Mesenteric fat pad (tissue), 1 donor: ENCODE data around the gene HECTD4. TPM values are rescaled to one million over a fixed set of nuclear protein-coding genes. Genes with fewer than 3 reads are reported as not detected.

Source experiments
- DNase-seq: peaks from one replicate; pipeline ENCODE4 v3.0.0-alpha.2; 2020; ENCODE audit warnings: low spot score
- total RNA-seq: library from RNA; stranded (reverse); fragmentation: NEBNext Ultra II Directional; extraction: Animal tissue kit (Norgen Biotek cat#: 25700); gene quantifications from one replicate; pipeline ENCODE4 v1.2.1, GENCODE V29; 2021
- donor health status: DM: yes; HTN: yes; CAD: no.

The HECTD4 gene
- total RNA-seq, 1 donor from 2014 or later: 37.0 TPM

- no peak for DNase-seq
Observed at GRCh38 chr12:112216223-112216622, 166.0 kb downstream of the HECTD4 start.

DNA sequence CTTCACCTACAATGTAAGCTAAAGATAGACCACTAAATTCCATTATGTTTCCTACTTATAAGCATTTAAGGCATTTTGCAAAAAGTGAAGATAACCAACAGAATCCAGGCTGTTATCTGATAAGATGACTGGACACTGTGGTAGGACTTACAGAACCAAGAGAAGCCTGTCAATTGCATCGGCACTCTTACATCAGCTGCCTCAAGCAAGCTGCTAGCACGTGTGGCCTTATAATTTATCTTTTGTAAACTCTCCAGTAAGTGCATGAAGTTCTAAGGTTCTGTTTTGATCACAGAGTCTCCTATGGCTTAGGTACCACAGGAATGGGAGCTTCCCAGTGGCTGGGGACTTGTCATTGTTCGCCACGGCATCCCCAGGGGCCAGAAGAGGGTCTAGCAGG lies 168.2 kb downstream of the HECTD4 start:
- DNase-seq: no peak

DNA sequence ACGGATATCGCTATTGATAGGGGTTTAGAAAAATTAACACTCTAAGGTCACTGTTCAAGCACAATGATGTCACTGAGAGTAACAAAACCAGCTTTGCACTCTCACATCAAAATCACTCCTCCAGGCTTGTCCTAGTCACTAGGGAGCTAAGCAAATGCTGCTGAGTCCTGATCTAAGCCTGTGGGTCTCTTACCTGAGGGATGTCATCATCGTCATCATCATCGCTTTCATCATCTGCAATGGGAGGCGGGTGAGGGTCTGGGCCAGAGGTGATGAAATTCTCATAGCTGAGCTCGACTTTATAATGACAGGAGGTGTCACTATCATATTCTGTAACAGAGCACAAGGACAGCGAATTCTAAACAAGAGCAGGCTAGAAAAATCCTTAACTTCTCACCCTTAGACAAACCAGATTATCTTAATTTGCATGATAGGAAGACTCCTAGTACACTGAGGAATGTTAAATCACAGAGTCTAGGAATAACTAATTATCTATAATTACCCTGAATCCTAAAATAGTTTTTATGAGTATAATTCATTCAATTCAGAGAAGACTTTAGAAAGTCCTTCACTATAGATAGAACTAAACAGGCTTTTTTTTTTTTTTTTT lies 173.8 kb downstream of the HECTD4 start:
- DNase-seq: peak; percentile 4

DNA sequence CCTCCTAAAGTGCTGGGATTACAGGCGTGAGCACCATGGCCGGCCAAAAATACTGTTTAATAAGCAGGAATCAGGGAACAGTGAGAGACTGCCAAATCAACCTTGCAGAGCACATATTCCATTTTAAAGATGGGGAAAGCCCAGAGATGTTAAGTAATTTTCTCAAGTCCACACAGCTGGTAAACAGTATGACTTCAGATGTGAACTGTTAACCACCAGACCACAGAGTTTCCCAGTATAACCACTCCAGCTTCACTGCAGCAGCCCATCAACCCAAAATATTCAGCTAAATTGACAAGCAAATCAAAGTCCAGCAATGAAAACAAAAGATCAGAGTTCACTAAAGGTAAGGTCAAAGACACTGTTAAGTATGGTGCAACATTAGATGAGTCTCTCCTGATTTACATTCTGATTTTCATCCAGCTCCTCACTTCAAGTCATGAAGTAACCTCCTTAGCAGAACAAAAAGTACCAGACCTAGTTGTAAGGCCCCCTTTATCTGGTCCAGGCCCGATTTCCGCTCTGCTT lies 174.8 kb downstream of the HECTD4 start:
- no peak for DNase-seq

- peak; percentile 28 for DNase-seq
Observed at GRCh38 chr12:112206944-112207343, 175.3 kb downstream of the HECTD4 start.

- no peak for DNase-seq
Observed at GRCh38 chr12:112199136-112199535, 183.1 kb downstream of the HECTD4 start.

- no peak for DNase-seq
Observed at GRCh38 chr12:112198120-112198733, 184.0 kb downstream of the HECTD4 start.

DNA sequence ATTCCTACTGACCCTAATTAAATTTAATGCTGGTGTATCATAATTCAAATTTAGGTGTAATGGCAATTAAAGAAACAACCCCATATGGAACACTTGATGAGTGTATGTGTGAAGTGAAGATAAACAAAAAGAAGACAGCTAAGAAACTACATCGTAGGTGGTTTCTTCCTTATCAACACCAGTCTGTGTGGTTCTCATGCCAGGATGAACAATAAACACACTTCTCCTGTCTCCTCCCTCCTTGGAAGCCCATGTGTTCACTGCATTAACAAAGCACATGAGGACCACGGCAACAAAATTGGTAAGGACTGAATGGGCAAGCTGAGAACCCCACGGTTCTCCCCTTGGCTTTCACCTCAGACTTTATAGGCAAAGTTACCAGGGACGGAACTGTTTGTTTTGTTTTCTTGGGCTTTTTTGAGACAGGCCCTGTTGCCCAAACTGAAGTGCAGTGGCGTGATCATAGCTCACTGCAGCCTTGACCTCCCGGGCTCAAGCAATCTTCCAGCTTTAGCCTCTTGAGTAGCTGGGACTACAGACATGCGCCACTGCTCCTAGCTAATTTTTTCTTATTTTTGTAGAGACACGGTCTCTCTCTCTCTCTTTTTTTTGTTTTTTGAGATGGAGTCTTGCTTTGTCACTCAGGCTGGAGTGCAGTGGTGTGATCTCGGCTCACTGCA lies 185.9 kb downstream of the HECTD4 start:
- DNase-seq: no peak

GRCh38 chr12:112194601-112195247 lies 187.5 kb downstream of the HECTD4 start:
- no peak for DNase-seq

- no peak for DNase-seq
Observed at GRCh38 chr12:112192475-112192874, 189.8 kb downstream of the HECTD4 start.

- DNase-seq: no peak
Observed at GRCh38 chr12:112191840-112192321, 190.3 kb downstream of the HECTD4 start.

DNA sequence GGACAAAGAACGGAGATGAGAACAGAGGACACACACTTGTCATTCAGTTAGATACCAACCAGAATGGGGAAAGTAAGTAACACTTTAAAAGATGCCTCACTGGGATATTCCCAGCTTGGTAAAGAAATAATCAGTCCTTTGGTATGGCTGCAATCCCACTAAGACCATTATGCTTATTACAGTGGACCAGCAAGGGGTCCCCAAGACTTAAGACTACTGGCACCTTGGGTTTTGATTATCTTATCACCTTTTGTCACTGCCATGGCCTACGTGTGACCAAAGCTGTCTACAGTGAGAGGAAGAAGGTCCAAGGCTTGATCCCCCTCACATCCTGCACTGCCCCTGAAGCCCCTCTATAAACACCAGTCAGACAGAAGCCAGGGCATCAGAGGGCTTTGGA lies 191.0 kb downstream of the HECTD4 start:
- DNase-seq: no peak

DNA sequence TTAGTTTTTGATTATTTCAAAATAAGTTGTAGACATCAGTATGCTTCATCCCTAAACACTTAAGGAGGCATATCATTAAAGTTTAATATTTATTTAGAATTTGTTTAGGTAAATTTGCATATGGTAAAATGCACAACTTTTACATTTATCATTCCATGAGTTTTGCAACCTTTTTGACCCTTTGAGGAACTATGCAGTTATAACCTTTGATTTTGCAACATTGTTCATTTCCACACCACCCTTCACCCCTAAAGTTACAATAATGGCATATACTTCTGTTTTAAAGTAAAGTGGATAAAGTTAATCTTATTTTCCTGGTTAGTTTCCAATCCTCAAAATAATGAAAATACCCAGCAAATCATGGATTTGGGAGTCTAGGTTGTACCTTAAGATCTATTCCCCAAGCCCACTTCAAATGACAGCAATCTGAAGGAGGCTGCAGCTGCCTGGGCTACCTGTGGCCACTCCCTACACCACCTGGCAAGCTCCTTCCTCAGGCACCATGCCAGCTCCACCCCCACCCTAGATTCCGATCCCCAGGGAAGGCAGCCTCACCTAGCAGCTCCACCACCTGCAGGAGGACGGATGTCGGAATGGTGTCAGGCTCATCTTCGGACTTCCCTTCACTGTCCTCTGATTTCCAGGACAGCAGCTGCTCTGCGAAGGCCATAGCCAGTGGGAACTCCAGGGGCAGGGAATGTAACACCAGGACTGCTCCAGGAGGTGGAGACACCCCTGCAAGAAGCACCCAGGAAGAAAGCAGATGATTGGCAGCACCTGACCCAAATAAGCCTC lies 191.8 kb downstream of the HECTD4 start:
- DNase-seq: no peak

GRCh38 chr12:112188130-112188830 lies 194.0 kb downstream of the HECTD4 start:
- no peak for DNase-seq

- no peak for DNase-seq
Observed at GRCh38 chr12:112185093-112185923, 196.9 kb downstream of the HECTD4 start.

GRCh38 chr12:112184056-112184887 lies 198.0 kb downstream of the HECTD4 start:
- DNase-seq: no peak

DNA sequence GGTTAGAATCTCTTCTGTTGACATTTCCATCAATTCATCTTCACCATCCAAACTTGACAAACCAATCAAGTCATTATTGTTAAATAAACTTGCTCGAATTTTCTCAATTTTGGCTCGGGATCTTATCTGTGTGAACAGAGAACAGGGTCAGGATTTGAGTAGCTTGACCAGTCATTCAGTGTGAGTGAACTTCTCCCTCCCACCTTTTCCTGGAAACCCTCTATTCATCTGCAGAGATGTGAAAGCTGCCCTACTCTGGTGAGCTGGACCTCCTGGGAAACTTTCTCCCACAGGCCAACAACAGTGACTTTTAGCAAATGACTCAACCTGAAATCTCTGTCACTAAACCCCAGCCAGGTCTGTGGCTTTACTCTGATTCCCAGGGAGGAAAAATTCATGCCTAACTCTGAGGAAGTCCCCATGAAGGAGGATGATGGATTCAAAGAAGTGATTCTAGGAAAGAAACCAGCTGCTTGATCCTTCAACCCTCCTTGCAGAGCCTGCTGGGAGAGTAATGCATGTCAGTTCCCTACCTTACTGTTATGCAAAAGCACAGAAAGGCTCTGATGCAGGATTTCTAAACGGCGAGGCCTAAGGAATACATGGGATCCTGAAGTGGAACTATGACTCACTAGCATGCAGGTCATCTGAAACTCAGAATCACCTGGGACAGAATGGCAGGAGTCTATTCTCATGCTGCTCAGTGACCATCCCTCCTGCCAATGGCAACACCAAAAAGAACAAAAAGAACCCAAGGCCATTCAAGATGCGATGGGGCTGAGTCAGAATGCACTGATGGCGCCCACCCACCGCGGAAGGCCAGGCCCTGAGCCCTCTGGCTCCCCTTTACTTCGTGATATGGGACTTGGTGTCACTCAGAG lies 198.8 kb downstream of the HECTD4 start:
- no peak for DNase-seq
